22Rv1 (cell line): Measurements from ENCODE around the gene RASSF7.

Experiments used
- CTCF ChIP-seq: fragments of 450-650 bp; IDR thresholded peaks from 2 replicates; pipeline ENCODE4 v1.5.1; 2017; ENCODE audit warnings: mild to moderate bottlenecking
- ZFX ChIP-seq: fragments of 450-650 bp; IDR thresholded peaks from 2 replicates; pipeline ENCODE4 v1.6.1; 2017; ENCODE audit warnings: antibody characterized with exemption, borderline replicate concordance

DNA sequence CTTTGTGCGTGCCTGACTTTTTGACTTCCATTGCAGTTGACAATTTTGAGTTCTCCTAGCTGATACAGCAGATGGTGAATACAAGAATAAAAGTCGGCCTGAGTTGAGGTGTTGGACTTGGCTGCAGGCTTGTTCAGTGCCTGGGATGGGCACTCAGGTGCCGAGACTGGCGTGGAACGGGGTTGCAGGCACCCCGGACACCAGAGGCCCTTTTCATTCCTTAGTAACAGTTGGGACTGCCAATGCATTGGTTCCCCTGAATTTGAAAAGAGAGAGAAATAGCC is 16.8 kb downstream of the RASSF7 start:
- TF ChIP-seq CTCF (no peak), ZFX (no peak)
